HG02763 (cell line): ENCODE data around the gene SLC4A3.

Experiments
- ATAC-seq: cut with Tn5 transposase; IDR thresholded peaks from one replicate; pipeline ENCODE4 v1.9.1; 2021; ENCODE audit warnings: mild to moderate bottlenecking, moderate library complexity; ENCODE audit not compliant: unreplicated experiment

The SLC4A3 gene

GRCh38 chr2:219627103-219628100 lies at the start of gene SLC4A3:
Gene SLC4A3, plus strand, starts transcription at chr2:219627630. Its CDS starts 363 bp downstream, at chr2:219627993.
- no peak for ATAC-seq

GRCh38 chr2:219578811-219579613 lies 48.4 kb upstream of the SLC4A3 start:
- no peak for ATAC-seq

- no peak for ATAC-seq
Measured at GRCh38 chr2:219581346-219581745, 46.1 kb upstream of the SLC4A3 start.

GRCh38 chr2:219591091-219591490 lies 36.3 kb upstream of the SLC4A3 start:
- no peak for ATAC-seq

GRCh38 chr2:219592736-219593135 lies 34.7 kb upstream of the SLC4A3 start:
- no peak for ATAC-seq

- ATAC-seq = no peak
Measured at GRCh38 chr2:219593154-219593553, 34.3 kb upstream of the SLC4A3 start.

GRCh38 chr2:219595256-219595655 lies 32.2 kb upstream of the SLC4A3 start:
- no peak for ATAC-seq

- ATAC-seq = peak; percentile 2
Measured at GRCh38 chr2:219596954-219597551, 30.4 kb upstream of the SLC4A3 start.

- peak; percentile 89 for ATAC-seq
Measured at GRCh38 chr2:219597552-219598307, 29.7 kb upstream of the SLC4A3 start, which contains the start of gene STK11IP. Gene STK11IP, plus strand, starts transcription at chr2:219597857. Its CDS starts 263 bp downstream, at chr2:219598120.

GRCh38 chr2:219598308-219599078 lies 28.9 kb upstream of the SLC4A3 start:
- ATAC-seq = no peak

GRCh38 chr2:219603771-219604170 lies 23.7 kb upstream of the SLC4A3 start:
- no peak for ATAC-seq

- no peak for ATAC-seq
Measured at GRCh38 chr2:219605607-219605954, 21.8 kb upstream of the SLC4A3 start.

- no peak for ATAC-seq
Measured at GRCh38 chr2:219607931-219608330, 19.5 kb upstream of the SLC4A3 start.

- ATAC-seq = no peak
Measured at GRCh38 chr2:219608399-219608964, 18.9 kb upstream of the SLC4A3 start.

- no peak for ATAC-seq
Measured at GRCh38 chr2:219609149-219609750, 18.2 kb upstream of the SLC4A3 start.

- no peak for ATAC-seq
Measured at GRCh38 chr2:219611306-219611705, 16.1 kb upstream of the SLC4A3 start.

GRCh38 chr2:219611866-219612576 lies 15.4 kb upstream of the SLC4A3 start:
- no peak for ATAC-seq

GRCh38 chr2:219612577-219613286 lies 14.7 kb upstream of the SLC4A3 start:
- ATAC-seq = peak; percentile 38
